GM19328 (cell line): ENCODE results near the gene RHBDF1.

Source experiments
- ATAC-seq: cut with Tn5 transposase; IDR thresholded peaks from one replicate; pipeline ENCODE4 v1.9.1; 2021; ENCODE audit warnings: mild to moderate bottlenecking, moderate library complexity; ENCODE audit not compliant: unreplicated experiment

RHBDF1 gene

DNA sequence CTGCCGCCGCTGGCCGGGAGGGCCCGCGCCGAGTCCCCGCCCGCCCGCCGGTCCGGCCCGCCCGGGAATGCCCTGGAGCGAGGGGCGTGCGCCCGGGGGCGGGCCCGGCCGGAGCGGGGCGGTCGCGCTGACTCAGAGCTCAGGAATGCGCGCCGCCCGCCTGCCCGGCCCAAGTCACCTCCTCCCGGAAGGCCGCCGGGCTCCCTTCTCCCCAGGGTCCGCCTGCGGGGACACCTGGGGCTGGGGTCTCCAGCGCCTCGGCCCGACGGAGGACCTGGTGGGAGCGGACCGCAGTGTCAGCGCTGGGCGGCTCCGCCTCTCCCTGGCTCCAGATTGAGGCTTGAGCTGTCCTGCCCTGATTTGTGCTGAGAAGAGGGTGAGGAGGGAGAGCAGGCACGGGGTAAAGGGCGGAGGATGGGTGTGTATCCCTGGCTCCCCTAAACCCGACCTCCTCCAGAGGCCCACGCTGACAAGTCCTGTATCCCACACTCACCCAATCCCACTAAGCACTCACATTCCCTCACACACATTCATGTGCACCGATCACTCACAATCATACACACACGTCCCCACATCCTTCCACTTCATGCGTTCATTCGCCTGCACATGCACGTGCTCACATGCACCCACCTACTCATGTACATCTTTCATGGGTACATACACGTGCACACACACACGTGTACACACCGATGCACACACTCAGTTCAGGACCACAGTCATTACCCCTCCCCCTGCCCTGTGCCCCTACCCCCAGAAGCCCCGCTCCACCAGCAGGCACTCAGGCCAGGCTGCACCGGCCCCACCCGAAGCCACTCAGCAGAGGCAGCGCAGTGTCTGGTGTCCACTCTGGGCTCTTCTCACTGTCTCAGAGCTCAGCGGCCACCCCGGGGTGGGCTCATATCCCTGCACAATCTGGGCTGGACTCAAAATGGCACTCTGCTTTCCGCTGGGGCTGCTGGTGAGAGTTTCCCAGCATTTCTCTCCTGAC is at the start of gene RHBDF1:
Gene RHBDF1, minus strand, starts transcription at position 71 of the 988 bp plus-strand sequence. CDS start 7,616 bp downstream, outside the sequence.
- ATAC-seq: no peak

- no peak for ATAC-seq
These were observed 48.3 kb upstream of the RHBDF1 start for GRCh38 chr16:120756-121155.

DNA sequence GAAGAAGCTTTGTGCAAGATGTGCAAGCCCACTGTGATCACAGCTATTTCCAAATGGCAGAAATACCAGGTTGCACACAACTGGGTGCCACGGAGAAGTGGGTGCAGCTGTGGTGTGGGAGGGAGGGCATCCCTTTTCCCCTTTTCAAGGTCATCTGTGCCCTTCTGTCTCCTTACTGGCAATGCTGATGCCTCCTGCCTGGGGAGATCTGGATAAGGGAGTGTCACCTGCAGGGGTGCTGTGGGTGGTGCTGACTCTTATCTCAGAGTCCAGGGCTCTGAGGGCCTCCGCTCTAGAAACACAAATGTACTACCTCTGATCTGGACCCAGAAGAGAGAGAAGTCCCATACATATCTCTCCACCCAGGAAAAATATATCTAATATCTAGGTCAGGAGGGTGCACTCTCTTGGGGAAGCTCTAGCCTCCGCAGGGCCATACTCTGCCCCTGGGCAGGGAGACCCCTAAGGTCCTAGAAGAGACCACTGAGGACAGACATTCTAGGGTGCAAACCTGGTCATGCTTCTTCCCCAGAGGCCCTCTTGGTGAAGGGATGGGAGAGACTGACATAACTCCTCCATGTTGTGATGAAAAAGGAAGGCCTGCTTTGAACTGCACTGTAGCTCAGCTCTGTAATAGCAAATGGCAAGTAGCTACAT is 47.5 kb upstream of the RHBDF1 start:
- no peak for ATAC-seq

GRCh38 chr16:119295-119694 is 46.9 kb upstream of the RHBDF1 start:
- no peak for ATAC-seq

GRCh38 chr16:118857-119256 is 46.4 kb upstream of the RHBDF1 start:
- no peak for ATAC-seq

GRCh38 chr16:117379-118365 is 45.2 kb upstream of the RHBDF1 start:
- ATAC-seq: no peak

DNA sequence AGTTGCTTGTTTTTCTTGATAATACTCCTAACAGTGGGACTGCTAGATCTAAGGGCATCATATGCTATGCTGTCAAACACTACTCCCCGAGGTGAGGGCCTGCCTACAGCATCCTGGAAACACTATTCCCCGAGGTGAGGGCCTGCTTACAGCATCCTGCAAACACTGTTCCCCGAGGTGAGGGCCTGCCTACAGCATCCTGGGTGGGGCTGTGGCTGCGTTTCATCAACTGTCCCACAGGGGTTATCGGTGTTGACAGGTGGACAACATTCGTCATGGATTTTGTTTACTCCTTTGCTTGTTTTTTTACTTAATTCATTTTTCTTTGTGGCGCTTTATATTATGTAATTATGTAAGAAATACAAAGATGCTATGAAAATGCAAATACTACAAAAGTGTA is 43.6 kb upstream of the RHBDF1 start:
- ATAC-seq: no peak

DNA sequence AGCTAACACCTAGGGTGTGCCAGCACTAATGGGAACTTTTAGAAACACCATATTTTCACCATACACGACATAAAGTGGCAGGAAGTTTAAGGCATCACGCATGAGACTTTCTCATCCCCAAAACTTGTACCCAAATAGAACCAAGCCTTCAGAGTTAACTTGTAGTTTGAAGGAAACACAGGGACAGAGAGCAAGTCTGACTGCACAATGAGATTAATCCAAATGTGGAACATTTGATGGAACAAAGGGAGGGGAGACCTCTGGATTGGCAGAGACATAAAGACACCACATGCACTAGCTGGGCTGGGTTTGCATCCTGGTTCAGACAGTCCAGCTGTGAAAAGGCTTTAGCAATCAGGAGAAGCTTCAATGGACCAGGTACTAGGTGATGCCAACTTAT is 41.9 kb upstream of the RHBDF1 start:
- ATAC-seq: no peak

DNA sequence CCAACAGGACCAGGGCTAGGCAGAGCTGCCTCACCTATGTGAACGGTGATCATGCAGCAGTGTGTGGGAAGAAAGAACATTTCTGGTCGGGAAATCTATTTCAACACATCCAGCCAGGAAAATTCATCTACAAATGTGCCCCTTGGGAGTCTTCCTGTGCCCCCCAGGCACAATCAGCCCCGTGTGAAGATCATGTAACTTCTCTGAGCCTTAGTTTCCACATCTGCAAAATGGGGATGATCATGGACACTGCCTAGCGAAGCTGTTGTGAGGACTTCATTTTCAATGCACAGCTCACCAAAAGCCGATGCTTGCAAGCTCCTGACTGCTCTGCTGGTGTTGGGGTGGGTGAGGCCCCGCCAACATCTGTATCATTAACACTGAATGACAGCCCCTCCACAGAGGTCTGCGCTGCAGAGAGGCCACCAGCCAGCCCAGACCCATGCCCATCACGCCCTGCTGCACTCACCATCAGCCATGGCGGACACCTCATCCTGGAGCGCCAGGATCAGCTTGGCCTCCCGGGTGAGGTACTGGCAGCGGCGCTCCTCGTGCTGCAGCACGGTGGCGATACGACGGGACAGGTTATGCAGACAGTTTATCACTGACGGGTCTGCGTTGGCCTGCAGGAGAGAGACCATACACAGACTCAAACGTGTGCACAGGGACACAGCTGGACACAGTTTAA is 39.9 kb upstream of the RHBDF1 start:
- ATAC-seq: no peak

GRCh38 chr16:106623-107324 is 34.3 kb upstream of the RHBDF1 start:
- no peak for ATAC-seq

DNA sequence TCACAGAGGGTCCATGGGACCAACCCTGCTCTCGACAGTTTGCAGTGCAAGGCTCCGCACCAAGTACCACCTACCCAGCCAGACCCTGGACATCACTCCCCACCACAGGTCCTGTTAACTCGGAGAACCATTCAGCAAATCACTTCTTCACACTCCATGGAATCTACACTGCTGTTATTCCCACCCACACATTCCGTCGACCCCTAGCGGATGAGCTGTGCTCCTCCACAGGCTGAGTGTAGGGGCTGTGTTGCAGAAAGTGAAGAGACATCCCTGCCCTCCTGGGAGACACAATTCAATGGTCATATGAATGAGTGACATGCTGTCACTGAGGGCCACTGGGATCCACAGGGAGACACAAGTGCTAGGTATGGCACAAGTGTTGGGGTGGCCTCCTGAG is 33.1 kb upstream of the RHBDF1 start:
- ATAC-seq: no peak

DNA sequence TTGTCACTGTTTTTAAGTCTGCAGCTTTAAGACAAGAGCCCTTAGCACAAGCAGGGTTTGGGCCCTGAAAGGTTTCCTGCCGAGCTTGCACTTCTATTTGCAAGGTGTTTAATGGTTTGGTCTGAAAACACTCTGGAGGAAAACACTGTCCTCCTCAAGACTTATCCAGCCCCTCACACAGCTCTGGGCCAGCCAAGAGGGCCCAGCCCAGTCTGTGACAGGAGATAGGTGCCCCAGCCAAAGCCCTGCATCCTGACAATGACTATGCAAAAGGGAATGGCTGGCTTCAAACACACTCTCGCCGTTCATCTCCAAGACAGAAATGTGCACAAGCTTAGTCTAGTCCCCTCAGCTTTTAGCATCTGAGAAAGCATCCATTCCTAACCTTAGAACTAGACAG is 32.5 kb upstream of the RHBDF1 start:
- ATAC-seq: no peak

DNA sequence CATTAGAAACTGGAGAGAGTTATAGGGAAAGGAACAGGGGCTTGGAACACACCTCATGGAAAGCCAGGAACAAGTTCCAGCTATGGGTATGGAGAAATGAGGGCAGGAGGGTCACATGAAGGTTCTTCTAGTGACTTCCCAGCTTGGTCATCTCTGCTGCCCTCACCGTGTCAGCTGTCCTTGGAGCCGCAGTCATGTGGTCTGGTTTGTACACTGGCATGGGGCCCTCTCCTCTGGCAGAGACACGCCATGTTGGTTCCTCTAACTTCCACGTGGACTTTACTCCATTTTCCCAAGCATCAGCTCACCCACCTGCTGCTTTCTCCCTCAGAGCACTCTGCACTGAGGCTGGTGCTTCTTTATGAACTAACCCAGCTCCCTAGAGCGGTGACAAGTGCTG is 31.9 kb upstream of the RHBDF1 start:
- no peak for ATAC-seq

DNA sequence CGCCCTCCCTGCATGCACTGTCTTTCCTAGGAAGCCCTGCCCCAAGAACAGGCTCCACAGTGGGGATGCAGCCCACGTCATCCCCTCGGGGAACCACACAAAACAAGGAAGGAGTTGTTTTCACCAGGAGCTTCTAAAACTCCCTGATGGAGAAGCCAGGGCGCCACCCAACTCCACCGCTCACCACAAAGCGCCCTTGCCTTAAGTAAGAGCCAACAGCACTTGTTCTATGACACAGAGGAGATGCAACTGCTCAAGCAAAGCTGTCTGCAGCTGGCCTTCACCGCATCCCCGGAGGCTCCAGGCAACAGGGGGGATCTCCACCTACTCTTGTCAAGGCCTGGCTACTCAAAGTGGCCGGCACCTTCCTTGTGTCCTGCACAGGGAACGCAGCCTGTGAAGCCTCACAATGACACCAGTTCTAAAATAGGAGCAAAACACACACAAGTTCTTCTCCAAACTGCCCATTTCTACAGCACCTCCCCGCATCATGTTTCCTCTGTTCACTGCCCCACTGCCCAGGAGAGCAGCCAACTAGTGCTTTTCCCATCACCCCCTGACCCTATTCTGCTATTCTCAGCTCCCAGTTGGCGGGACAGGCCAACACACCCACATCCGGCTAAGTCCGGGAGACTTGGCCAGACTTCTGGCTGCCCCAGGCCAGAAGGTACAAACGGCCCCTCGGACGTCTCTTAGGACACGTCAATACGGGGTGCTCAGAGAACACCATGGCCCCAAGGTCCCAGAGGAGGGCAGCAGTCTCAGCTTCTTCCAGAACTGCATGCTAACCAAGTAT is 29.8 kb upstream of the RHBDF1 start:
- ATAC-seq: no peak

GRCh38 chr16:101586-101985 is 29.2 kb upstream of the RHBDF1 start:
- no peak for ATAC-seq

GRCh38 chr16:100989-101388 is 28.6 kb upstream of the RHBDF1 start:
- no peak for ATAC-seq

DNA sequence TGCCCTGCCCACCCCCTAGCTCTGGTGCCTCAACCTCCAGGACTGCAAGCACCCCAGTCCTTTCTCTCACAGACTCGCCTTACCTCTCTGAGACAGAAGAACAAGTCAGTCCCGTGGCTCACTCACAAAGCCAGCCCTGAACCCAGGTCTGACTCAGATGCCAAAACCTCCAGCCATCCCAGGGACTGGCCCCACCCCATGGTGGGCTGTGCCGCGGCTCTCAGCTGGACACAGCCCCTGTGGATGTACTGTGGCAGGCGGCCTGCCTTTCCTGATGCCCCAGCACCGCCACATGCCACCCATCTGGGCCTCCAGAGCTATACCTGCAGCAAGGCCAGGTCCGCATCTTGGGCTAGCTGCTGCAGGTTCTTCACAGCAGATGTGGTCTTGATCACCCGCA is 25.4 kb upstream of the RHBDF1 start:
- ATAC-seq: no peak

DNA sequence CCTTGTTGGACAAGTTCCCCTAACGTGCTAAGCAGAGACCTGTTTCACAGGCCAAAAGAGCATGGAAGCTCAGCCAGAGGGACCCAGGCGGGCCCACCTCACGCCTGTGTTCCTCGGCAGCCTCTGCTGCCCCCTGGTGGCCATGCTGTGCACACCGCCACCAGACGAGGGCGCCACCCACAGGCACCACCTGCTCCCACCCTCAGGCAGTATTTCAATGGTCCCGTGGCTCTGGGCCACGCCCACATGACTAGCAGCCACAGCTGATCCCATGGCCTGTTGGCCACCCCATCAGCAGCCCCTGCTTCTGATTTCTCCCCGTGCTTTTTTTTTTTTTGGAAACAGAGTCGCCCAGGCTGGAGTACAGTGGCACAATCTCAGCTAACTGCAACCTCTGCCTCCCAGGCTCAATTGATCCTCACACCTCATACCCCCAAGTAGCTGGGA is 24.5 kb upstream of the RHBDF1 start:
- peak; percentile 76 for ATAC-seq

DNA sequence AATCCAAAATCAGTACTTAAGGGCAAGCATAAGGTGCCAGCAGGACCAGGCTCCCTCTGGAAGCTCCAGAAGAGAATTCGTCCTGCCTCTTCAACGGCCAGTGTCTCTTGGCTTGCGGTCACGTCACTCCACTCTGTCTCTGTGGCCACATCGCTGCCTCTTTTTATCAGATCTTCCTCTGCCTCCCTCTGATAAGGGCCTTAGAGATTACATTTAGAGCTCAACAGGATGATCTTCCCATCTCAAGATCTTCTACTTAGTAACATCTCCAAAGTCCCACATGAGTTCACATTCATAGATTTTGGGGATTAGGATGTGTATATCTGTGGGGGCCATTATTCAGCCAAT is 22.5 kb upstream of the RHBDF1 start:
- ATAC-seq: no peak
